Activated T-cell treated with anti-CD3 and anti-CD28 coated beads, Interleukin-2, amount 50 U/mL, for 4 hours (primary cell): ENCODE data around the gene SSTR5. TPM values are rescaled to one million over a fixed set of nuclear protein-coding genes. Genes with fewer than 3 reads are reported as not detected.
"Not testable (repeated sequence)": the region's sequence is repeated elsewhere in the genome, so short reads cannot be mapped to it uniquely, and the experiment has no call there.

ENCODE experiments used
- ATAC-seq, 2 donors: fragments of 200-7000 bp; cut with Tn5 transposase; one replicate each; pipeline ENCODE4 v1.10.0; 2021
- DNase-seq: peaks from one replicate; pipeline ENCODE4 v3.0.0-alpha.2; 2020
- H3K27me3 Mint-ChIP-seq: one replicate; pipeline ENCODE4 v1.8.0; 2021; ENCODE audit warnings: low read depth, mixed read lengths
- H3K36me3 Mint-ChIP-seq: one replicate; pipeline ENCODE4 v1.8.0; 2022; ENCODE audit warnings: mixed read lengths; ENCODE audit not compliant: insufficient read depth
- H3K4me1 Mint-ChIP-seq: one replicate; pipeline ENCODE4 v1.8.0; 2021; ENCODE audit warnings: low read depth, mixed read lengths
- H3K4me3 Mint-ChIP-seq: one replicate; pipeline ENCODE4 v1.8.0; 2021; ENCODE audit warnings: mild to moderate bottlenecking, moderate library complexity, mixed read lengths
- H3K9me3 Mint-ChIP-seq: one replicate; pipeline ENCODE4 v1.8.0; 2021; ENCODE audit warnings: mixed read lengths
- total RNA-seq, 3 donors: library from RNA; stranded (reverse); gene quantifications; one replicate each; pipeline ENCODE4 v1.2.1, GENCODE V29; 2021

The SSTR5 gene
- total RNA-seq: not detected

DNA sequence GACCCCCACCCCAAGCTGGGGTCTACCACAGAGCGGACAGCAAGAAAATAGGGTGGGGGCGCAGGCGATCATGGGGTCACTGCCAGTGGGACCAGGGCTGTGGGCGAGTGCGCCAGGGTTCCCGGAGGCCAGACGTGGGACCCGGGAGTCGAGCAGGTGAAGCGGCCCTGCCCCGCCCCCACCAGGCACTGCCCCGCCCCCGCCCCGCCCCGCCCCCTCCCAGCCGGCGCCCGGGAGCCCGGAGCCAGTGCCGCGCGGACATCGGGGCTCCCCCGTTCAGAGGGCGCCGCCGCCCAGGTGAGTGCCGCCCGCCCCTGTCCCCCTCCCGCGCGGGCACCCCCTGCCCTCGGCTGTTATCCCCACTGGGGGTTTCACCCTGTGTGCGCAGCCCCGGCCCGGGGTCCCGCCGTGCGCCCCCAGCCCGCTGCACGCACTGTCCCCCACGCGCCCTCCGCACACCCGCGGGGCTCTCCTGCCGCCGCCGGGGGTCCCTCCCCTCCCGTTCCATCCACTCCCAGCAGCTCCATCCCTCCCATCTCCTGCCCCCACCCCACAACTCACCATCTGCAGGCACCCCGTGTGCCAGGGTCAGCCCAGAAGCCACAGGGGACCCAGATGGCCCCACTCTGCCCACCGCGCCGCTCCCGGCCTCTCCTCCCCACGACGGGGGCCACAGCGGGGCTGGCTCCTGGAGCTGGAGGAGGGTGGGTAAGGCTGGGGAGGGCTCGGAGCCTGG, at the start of gene SSTR5:
TSS of gene SSTR5 (plus strand) at position 222 of the 736 bp plus-strand sequence. CDS start 6,122 bp downstream, outside the sequence.
- H3K4me1 Mint-ChIP-seq: no peaks in the 10 kb centered on the region
- no peak within 1 kb of the TSS for H3K4me3 Mint-ChIP-seq
- no peaks in the 10 kb centered on the region for H3K9me3 Mint-ChIP-seq
- no peak for ATAC-seq
- no peak for DNase-seq
- no peaks in the 10 kb centered on the region for H3K36me3 Mint-ChIP-seq
- H3K27me3 Mint-ChIP-seq: peaks cover 35% of the 10 kb centered on the region

GRCh38 chr16:1024138-1024537, 48.4 kb upstream of the SSTR5 start:
- ATAC-seq (no peak), DNase-seq (no peak)
- Mint-ChIP-seq H3K4me1 (peaks cover 3% of the 10 kb centered on the region), H3K4me3 (no peak overlapping the region), H3K9me3 (no peaks in the 10 kb centered on the region), H3K27me3 (peaks cover 13% of the 10 kb centered on the region), H3K36me3 (no peaks in the 10 kb centered on the region)

DNA sequence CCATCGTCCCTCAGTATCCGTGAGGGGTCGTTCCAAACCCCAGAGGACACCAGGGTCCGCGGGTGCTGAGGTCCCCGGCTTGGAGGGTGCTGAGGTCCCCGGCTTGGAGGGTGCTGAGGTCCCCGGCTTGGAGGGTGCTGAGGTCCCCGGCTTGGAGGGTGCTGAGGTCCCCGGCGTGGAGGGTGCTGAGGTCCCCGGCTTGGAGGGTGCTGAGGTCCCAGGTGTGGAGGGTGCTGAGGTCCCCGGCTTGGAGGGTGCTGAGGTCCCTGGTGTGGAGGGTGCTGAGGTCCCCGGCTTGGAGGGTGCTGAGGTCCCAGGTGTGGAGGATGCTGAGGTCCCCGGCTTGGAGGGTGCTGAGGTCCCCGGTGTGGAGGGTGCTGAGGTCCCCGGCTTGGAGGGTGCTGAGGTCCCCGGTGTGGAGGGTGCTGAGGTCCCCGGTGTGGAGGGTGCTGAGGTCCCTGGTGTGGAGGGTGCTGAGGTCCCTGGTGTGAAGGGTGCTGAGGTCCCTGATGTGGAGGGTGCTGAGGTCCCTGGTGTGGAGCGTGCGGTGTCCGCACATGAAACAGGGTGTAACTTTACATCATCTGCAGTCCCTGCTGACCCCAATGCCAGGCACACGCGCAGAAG, 47.3 kb upstream of the SSTR5 start:
- H3K36me3 Mint-ChIP-seq, H3K4me3 Mint-ChIP-seq, H3K9me3 Mint-ChIP-seq, DNase-seq, H3K4me1 Mint-ChIP-seq, ATAC-seq: not testable (repeated sequence)
- H3K27me3 Mint-ChIP-seq: peaks cover 21% of the 10 kb centered on the region

GRCh38 chr16:1026057-1026783, 46.3 kb upstream of the SSTR5 start:
- no peak for ATAC-seq
- H3K36me3 Mint-ChIP-seq: no peaks in the 10 kb centered on the region
- H3K27me3 Mint-ChIP-seq: peaks cover 21% of the 10 kb centered on the region
- no peaks in the 10 kb centered on the region for H3K9me3 Mint-ChIP-seq
- H3K4me3 Mint-ChIP-seq: no peak overlapping the region
- DNase-seq: no peak
- peaks cover 5% of the 10 kb centered on the region for H3K4me1 Mint-ChIP-seq

GRCh38 chr16:1026784-1027500, 45.6 kb upstream of the SSTR5 start:
- Mint-ChIP-seq H3K36me3 (no peaks in the 10 kb centered on the region), H3K9me3 (no peaks in the 10 kb centered on the region)
- ATAC-seq: no peak

GRCh38 chr16:1027501-1027815, 45.1 kb upstream of the SSTR5 start:
- peaks cover 18% of the 10 kb centered on the region for H3K27me3 Mint-ChIP-seq
- H3K9me3 Mint-ChIP-seq: no peaks in the 10 kb centered on the region
- H3K36me3 Mint-ChIP-seq: no peaks in the 10 kb centered on the region
- no peak for ATAC-seq
- no peak for DNase-seq
- H3K4me3 Mint-ChIP-seq: no peak overlapping the region
- H3K4me1 Mint-ChIP-seq: peaks cover 5% of the 10 kb centered on the region

More at GRCh38 chr16:1026784-1027500, 45.6 kb upstream of the SSTR5 start:
- Mint-ChIP-seq H3K4me1 (peaks cover 5% of the 10 kb centered on the region), H3K4me3 (no peak overlapping the region), H3K27me3 (peaks cover 21% of the 10 kb centered on the region)
- no peak for DNase-seq

GRCh38 chr16:1028056-1028455, 44.5 kb upstream of the SSTR5 start:
- DNase-seq (no peak), ATAC-seq (peak in 1 of 2 donors; percentile 23)
- peaks cover 18% of the 10 kb centered on the region for H3K27me3 Mint-ChIP-seq
- no peaks in the 10 kb centered on the region for H3K36me3 Mint-ChIP-seq
- H3K9me3 Mint-ChIP-seq: no peaks in the 10 kb centered on the region
- no peak overlapping the region for H3K4me3 Mint-ChIP-seq
- peaks cover 5% of the 10 kb centered on the region for H3K4me1 Mint-ChIP-seq

DNA sequence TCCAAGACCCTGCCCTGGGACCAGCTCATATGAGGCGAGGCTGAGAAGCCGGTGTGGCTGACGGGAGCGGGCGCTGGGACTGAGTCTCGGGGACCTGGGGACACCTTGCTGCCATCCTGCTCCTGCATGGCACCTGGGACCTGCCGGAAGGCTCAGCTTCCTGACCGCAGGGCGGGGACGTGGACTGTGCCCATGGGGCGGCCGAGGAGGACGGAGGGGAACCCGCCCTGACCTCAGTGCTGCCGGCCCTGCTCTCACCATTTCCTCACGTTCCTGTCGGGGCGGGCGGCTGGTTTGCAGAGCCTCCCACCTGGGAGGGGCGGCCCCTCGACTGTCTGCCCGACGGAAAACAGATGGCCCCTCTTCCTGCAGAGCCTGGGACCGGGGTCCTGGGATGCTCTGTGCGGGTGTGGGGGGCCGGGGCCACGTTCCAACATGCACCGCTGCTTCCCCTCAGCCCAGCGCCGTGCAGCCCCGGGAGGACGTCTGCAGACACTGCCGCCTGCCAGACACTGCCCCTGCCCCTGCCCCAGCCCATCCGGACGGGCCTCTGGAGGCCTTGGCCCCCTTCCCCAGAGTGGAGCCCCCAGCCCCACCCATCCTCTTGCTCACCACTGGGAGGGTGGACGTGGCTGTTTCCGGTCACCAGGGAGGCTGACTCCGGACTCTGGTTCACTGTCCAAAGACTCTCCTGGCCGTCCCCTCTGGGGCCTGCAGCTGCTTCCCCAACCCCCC, 43.9 kb upstream of the SSTR5 start:
- H3K36me3 Mint-ChIP-seq: no peaks in the 10 kb centered on the region
- H3K4me1 Mint-ChIP-seq: peaks cover 5% of the 10 kb centered on the region
- H3K9me3 Mint-ChIP-seq: no peaks in the 10 kb centered on the region
- ATAC-seq: peak in 1 of 2 donors; percentile 35
- peaks cover 18% of the 10 kb centered on the region for H3K27me3 Mint-ChIP-seq
- H3K4me3 Mint-ChIP-seq: no peak overlapping the region
- no peak for DNase-seq

- H3K9me3 Mint-ChIP-seq: no peaks in the 10 kb centered on the region
- H3K27me3 Mint-ChIP-seq: peaks cover 18% of the 10 kb centered on the region
- H3K36me3 Mint-ChIP-seq: no peaks in the 10 kb centered on the region
- no peak for DNase-seq
- peaks cover 5% of the 10 kb centered on the region for H3K4me1 Mint-ChIP-seq
- no peak for ATAC-seq
- no peak overlapping the region for H3K4me3 Mint-ChIP-seq
Observed at GRCh38 chr16:1029259-1029545, 43.3 kb upstream of the SSTR5 start.

DNA sequence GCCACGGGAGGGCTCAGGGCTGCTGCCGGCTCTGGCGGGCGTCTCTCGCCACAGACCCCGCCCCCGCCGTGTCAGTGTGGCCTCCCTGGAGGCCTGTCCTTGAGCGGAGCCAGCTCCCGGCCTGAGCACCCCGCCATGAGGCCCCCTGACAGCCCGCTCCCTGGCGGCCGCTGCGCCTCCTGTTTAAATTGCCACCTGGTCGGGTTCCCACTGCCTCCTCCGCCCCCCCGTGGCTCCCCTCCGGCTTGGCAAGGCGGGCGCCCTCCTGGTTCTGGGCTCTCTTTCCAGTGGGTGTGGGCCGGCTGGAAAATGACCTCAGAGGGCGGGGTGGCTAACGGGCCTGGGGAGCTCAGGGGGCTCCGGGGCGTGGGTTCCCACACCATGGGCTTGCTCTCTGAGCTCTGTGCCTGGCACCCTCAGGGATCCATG, 42.1 kb upstream of the SSTR5 start:
- no peak for DNase-seq
- no peaks in the 10 kb centered on the region for H3K36me3 Mint-ChIP-seq
- ATAC-seq: no peak
- H3K4me3 Mint-ChIP-seq: no peak overlapping the region
- peaks cover 17% of the 10 kb centered on the region for H3K27me3 Mint-ChIP-seq
- H3K9me3 Mint-ChIP-seq: no peaks in the 10 kb centered on the region
- peaks cover 5% of the 10 kb centered on the region for H3K4me1 Mint-ChIP-seq

DNA sequence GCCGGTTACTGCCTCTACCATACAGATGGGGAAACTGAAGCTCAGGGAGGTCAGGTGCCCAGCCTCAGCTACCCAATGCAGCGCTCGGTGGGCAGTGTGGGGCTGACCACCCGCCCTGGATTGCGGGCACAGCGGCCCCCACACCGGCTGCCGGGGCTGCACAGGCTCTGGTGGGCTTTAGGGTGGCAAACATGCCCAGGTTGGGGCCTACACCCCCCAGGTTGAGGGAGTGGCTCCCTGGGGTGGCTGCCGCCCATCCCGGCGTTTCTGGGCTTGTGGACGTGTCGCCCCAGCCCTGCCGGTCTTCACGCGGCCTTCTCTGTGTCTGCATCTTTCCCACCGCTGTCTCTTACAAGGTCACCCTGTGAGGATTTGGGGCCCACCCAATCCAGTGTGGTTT, 40.9 kb upstream of the SSTR5 start:
- H3K9me3 Mint-ChIP-seq: no peaks in the 10 kb centered on the region
- DNase-seq: no peak
- no peak for ATAC-seq
- no peaks in the 10 kb centered on the region for H3K36me3 Mint-ChIP-seq
- no peak overlapping the region for H3K4me3 Mint-ChIP-seq
- H3K27me3 Mint-ChIP-seq: peaks cover 19% of the 10 kb centered on the region
- peaks cover 5% of the 10 kb centered on the region for H3K4me1 Mint-ChIP-seq

- no peaks in the 10 kb centered on the region for H3K9me3 Mint-ChIP-seq
- DNase-seq (no peak), ATAC-seq (no peak)
- peaks cover 17% of the 10 kb centered on the region for H3K27me3 Mint-ChIP-seq
- no peak overlapping the region for H3K4me3 Mint-ChIP-seq
- peaks cover 5% of the 10 kb centered on the region for H3K4me1 Mint-ChIP-seq
- H3K36me3 Mint-ChIP-seq: no peaks in the 10 kb centered on the region
Observed at GRCh38 chr16:1032607-1033006, 39.9 kb upstream of the SSTR5 start.

DNA sequence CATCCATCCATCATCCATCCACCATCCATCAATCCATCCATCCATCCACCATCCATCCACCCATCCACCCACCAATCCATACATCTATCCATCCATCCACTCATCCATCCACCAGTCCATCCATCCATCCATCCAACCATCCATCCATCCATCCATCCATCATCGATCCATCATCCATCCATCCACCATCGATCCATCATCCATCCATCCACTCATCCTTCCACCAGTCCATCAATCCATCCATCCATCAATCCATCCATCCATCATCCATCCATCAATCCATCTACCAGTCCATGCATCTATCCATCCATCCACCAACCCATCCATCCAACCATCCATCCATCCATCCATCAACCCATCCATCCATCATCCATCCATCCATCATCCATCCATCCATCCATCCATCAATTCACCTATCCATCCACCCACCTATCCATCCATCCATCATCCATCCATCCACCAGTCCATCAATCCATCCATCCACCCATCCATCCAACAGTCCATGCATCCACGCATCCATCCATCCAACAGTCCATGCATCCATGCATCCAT, 39.3 kb upstream of the SSTR5 start:
- Mint-ChIP-seq H3K36me3 (no peaks in the 10 kb centered on the region), H3K4me1 (peaks cover 5% of the 10 kb centered on the region), H3K27me3 (peaks cover 15% of the 10 kb centered on the region), H3K4me3 (no peak overlapping the region), H3K9me3 (no peaks in the 10 kb centered on the region)
- ATAC-seq (no peak), DNase-seq (no peak)
